HG03575 (cell line): ENCODE results near the gene PLIN5.
"Not testable (repeated sequence)": the region's sequence is repeated elsewhere in the genome, so short reads cannot be mapped to it uniquely, and the experiment has no call there.

Source experiments
- ATAC-seq: cut with Tn5 transposase; IDR thresholded peaks from one replicate; pipeline ENCODE4 v1.9.1; 2021; ENCODE audit not compliant: unreplicated experiment, insufficient number of reproducible peaks, low FRiP score; ENCODE audit errors: extremely low read depth

PLIN5 gene

GRCh38 chr19:4547303-4548237, 12.5 kb upstream of the PLIN5 start:
- ATAC-seq: no peak

DNA sequence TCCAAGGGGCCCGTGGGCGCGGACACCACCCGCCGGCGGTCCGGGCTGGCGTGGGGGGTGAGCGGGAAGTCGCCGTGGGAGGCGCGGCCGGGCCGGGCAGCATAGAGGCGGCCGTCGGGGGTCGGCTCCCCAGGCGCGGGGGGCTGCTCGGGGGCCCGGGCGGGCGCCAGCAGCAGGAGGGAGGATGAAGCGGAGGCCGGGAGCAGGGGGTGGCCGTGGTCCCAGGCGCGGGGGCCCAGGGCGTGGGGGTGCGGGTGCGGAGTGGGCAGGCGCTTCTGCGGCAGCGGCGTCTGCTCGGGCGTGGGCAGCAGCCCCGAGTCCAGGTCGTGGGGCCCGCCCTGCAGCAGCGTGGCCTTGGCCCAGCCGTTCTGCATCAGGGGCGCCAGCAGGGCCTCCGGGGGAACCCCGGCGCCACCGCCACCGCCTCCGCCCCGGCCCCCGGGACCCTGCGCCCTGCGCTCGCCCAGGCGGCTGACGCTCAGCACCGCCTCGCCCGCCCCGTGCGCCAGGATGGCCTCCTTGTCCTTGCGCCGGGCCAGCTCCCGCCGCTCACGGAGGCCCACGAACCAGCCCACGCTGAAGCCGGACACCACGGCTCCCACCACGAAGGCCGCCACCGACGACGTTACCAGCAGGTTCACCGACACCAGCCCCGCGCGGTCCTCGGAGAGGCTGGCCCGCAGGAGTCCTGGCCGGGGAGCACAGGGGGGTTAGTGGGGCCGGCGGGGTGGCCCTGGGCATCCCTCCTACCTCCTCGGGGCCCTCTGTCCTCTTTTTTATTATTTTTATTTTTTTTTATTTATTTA, 9.0 kb upstream of the PLIN5 start:
- no peak for ATAC-seq

DNA sequence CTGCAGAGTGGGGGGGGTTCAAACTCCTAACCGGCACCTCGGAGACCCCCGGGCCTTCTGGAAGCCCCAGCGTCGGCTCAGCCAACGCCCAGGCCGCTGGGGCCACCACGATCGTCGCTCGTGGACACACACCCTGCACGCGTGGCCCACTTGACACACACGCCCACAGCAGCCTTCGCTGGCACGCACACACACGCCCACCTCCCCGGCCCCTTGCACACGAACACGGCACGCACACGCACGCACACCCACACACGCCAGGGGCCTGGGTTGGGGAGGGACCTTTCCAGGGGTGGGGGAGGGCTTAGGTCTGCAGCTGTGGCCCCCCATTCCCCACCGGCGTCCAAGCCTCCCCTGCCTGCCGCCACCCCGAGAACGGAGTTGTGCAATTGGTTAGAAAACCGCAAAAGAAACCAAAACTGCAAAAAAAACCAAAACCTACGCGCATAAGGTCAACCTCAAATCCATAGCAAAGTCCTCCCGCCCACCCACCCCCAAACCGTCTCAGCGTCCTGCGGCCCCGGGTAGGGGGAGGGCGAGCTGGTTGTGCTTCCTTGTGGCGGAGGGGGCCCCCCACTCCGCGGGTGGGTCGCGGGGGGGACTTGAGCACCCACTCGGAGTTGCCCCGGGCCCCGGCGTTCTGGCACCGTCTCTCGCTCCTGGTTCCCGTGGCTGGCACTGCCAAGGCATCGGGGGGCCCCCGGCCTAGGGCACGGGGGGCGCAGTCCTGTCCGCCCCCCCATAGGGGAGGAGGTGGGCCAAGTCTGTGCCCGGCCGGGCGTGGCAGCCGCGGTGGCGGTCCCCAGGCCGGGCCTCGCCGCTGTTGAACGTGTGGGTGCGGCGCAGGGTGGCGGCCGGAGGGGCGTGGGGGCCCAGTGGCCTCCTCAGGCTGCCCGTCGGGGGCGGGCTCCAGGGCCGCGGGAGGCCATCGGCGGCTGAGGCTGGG, 8.1 kb upstream of the PLIN5 start:
- ATAC-seq: no peak

DNA sequence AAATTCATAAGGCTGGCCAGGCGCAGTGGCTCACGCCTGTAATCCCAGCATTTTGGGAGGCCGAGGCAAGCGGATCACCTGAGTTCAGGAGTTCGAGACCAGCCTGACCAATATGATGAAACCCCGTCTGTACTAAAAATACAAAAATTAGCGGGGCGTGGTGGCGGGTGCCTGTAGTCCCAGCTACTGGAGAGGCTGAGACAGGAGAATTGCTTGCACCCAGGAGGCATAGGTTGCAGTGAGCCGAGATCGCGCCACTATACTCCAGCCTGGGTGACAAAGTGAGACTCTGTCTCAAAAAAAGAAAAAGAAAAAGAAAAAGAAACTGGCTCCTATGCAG, 6.8 kb upstream of the PLIN5 start:
- not testable (repeated sequence) for ATAC-seq

GRCh38 chr19:4541114-4541805, 6.2 kb upstream of the PLIN5 start:
- no peak for ATAC-seq

DNA sequence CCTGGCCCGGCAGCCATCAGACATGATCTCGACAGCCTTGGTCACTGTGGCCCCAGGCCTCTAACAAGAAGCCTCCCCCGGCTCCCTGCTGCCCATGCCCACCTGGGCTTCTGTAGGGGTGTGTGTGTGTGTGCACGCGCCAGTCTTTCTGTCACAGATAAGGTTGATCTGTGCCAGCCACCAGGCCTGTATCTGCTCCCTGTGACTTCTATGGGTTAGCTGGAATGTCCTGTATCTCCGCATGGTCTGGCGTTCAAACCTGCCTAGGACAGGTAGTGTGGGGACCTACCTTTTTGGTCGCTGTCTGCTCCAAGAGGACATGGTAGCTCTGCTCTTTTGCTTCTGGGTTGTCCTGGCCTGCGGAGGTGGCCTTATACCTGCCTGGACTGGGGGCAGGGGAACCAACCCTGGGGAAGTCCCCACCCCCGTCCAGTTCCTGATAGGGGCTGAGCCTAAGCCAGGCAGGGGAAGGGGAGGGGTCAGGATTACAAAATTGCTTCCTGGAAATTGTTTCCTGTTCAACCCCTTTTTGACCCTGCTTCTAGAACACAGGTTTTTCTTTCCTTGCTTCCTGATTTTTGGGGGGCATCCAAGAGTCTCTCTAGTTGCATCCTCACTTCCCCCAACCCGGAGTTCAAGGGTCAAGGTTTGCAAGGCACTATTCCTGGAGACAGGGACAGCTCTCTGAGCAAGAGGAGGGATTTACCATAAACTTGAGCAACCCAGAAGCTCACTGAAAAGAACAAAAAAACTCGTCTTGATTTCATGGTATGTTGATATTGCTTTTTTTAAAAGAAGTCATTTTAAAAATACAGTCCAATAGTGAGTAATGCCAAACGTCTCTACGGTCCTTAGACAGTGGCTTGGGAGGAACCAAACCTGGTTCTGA, 4.9 kb upstream of the PLIN5 start, which contains the start of gene LRG1:
Gene LRG1 (minus strand): TSS at position 344 of the 889 bp plus-strand sequence. CDS start 23 bp downstream, at position 321.
- ATAC-seq: no peak

DNA sequence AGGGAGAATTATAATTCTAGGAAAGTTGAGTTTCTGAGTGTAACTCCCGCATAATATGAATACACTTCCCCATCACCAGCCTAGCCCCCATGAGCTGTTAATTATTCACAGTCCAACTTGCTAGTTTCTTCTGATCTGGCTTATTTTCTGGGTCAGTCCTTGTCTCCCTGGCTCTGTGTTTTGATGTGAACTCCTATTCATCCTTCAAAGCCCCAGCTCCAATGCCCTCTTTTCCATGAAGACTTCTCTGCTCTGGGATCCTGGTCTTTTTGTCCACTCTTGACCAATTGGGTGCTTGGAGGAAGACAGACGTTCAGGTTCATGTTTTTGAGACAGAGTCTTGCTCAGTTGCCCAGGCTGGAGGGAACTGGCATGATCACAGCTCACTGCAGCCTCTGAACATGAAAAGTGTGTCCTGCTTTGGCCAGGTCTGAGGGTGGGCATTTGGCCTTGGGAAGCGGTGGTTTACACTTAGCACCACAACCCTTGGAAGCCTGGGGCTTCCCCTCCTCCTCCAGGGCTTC, 4.2 kb upstream of the PLIN5 start:
- ATAC-seq: no peak

GRCh38 chr19:4538601-4538954, 3.6 kb upstream of the PLIN5 start:
- no peak for ATAC-seq

DNA sequence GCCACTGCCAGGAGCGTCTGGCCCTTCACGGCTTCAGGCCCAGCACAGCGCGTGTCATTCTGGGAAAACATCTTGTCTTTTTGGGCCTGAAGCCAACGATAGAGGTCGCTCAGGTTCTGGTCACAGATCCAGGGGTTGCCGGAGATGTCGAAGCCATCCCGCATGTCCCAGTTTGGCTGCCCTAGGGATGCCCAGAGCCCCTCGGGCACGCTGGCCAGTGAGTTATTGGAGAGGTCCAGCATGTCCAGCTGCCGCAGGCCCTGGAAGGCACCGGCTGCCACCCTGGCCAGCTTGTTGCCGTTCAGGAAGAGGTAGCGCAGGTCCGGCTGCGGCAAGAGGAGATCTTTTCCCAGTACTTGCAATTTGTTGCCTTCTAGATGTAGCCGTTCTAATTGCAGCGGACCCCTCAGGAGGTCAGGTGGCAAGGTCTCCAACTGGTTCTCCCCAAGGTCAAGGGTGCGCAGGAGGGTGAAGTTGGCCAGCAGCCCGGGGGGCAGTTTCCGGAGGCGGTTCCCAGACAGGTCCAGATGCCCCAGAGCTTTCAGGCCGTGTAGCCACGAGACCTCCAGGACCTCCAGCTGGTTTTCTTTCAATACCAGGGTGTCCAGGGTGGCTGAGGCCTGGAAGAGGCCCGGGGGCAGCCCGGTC, 3.1 kb upstream of the PLIN5 start:
- no peak for ATAC-seq

- no peak for ATAC-seq
Observed at GRCh38 chr19:4536798-4537197, 1.8 kb upstream of the PLIN5 start.

DNA sequence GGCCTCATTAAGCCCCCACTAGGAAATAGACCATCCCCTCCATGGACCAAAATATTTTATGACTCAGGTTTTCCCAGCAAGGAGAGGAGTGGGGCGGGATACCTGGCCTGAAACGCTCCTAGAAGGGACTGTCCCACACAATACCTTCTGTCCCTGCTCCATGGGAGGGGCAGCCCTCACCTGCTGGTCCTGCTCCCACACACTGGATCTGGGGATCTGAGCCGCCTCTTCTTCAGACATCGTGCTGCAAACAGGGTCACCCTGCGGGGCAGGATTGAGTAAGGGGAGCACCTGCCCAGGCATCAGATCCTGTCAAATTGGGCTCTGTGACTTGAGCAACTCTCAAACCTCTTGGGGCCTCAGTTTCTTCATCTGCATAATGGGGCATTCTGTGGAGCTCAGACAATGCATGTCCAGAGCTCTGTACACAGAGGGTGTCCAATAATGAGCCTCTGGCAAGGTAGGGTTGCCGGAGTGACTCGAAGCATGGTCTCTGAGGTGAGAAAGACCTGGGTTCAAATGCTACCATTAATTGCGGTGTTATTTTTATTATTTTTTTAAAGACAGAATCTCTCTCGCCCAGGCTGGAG, 1.1 kb downstream of the PLIN5 start:
- ATAC-seq: no peak

- no peak for ATAC-seq
Observed at GRCh38 chr19:4533334-4533733, 1.7 kb downstream of the PLIN5 start.

GRCh38 chr19:4531562-4532165, 3.4 kb downstream of the PLIN5 start:
- no peak for ATAC-seq

DNA sequence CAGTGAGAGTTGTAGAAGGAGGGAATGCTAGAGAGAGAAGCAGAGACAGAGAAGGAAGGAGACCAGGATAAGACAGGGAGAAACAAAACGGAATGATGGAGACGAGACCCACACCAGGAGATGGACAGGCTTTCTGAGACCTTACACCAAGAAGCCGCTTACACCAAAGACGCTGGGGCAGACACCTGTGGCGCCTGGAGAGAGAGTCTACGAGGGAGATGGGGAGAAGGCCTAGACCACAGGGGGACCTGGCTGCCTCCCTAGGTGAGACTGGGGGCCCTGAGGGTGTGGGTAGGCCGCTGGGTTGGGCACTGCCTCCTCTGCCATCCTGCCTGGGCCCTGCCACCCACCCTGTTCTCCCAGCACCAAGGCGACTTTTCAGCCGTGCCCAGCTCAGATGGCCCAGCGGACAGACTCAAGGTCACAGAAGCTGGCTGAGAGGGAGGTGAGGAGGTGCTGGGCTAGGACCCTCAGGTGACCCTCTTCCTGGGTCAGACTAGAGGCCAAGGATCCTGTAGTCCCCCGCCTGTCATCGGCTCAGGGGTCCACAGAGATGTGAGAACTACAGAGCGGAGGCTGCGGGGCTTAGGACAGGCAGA, 5.0 kb downstream of the PLIN5 start:
- ATAC-seq: no peak

- no peak for ATAC-seq
Observed at GRCh38 chr19:4528843-4529242, 6.2 kb downstream of the PLIN5 start.

GRCh38 chr19:4527377-4527776, 7.6 kb downstream of the PLIN5 start:
- ATAC-seq: not testable (repeated sequence)
